BLaER1 treated with 17β-estradiol and CSF1 and Interleukin-3, amounts not matched to agents 10 nM and 100 nM (cell line): ENCODE data around the gene LAMTOR5.
A peak's percentile ranks its signal among the peaks of the same experiment; 100 is the strongest.

Experiments
- H3K27ac ChIP-seq, 11 experiments: shearing (Covaris generic); formaldehyde crosslinking; 2 replicates each; pipeline ENCODE4 v1.8.1; 2022
- H3K27me3 ChIP-seq, 11 experiments: shearing (Covaris generic); formaldehyde crosslinking; 2 replicates each; pipeline ENCODE4 v1.8.1; 2022
- H3K36me3 ChIP-seq, 11 experiments: shearing (Covaris generic); formaldehyde crosslinking; 2 replicates each; pipeline ENCODE4 v1.8.1; 2022
- H3K4me1 ChIP-seq, 10 experiments: shearing (Covaris generic); formaldehyde crosslinking; 2 replicates each; pipeline ENCODE4 v1.8.1; 2022
- H3K4me2 ChIP-seq, 11 experiments: shearing (Covaris generic); formaldehyde crosslinking; 2 replicates each; pipeline ENCODE4 v1.8.1; 2022
- H3K4me3 ChIP-seq, 10 experiments: shearing (Covaris generic); formaldehyde crosslinking; 2 replicates each; pipeline ENCODE4 v1.8.1; 2022
- H3K9ac ChIP-seq, 11 experiments: shearing (Covaris generic); formaldehyde crosslinking; 2 replicates each; pipeline ENCODE4 v1.8.1; 2022
- H3K9me3 ChIP-seq, 11 experiments: shearing (Covaris generic); formaldehyde crosslinking; replicated peaks in 1 of 11; 2 replicates each; pipeline ENCODE4 v1.8.1; 2022
- H4K20me1 ChIP-seq, 11 experiments: shearing (Covaris generic); formaldehyde crosslinking; 2 replicates each; pipeline ENCODE4 v1.8.1; 2022
- Cebpa-rat ChIP-seq, 11 experiments: shearing (Covaris generic); IDR thresholded peaks; 2 replicates each; pipeline ENCODE4 v1.8.1; 2022

LAMTOR5 gene

DNA sequence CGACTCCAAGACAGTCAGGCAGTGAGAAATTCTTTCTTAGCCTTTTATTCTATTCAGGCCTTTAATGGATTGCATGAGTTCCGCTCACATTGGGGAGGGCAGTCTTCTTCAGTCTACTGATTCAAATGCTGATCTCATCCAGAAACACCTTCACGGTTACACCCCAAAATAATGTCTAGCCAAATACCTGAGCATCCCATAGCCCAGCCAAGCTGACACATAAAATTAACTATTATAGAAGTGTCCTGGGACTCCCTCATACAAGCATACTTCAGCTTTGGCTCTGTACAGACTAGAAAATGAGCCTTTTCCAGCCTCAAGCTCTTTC, 13.0 kb downstream of the LAMTOR5 start:
- Histone ChIP-seq H3K9ac (no peak overlapping the region), H3K27me3 (no peaks in the 10 kb centered on the region), H3K9me3 (peaks cover 10 to 19% (median 17%) of the 10 kb centered on the region in 11 experiments), H3K4me1 (peaks cover 0 to 6% (median 0%) of the 10 kb centered on the region in 10 experiments; a peak in 5 of 20 replicates), H3K4me3 (no peak overlapping the region), H3K27ac (no peak overlapping the region), H3K4me2 (no peak overlapping the region), H3K36me3 (peaks cover 48 to 61% (median 55%) of the 10 kb centered on the region in 11 experiments), H4K20me1 (no peaks in the 10 kb centered on the region)
- no peak for TF ChIP-seq Cebpa-rat (IDR thresholded peaks at IDR 0.05)

DNA sequence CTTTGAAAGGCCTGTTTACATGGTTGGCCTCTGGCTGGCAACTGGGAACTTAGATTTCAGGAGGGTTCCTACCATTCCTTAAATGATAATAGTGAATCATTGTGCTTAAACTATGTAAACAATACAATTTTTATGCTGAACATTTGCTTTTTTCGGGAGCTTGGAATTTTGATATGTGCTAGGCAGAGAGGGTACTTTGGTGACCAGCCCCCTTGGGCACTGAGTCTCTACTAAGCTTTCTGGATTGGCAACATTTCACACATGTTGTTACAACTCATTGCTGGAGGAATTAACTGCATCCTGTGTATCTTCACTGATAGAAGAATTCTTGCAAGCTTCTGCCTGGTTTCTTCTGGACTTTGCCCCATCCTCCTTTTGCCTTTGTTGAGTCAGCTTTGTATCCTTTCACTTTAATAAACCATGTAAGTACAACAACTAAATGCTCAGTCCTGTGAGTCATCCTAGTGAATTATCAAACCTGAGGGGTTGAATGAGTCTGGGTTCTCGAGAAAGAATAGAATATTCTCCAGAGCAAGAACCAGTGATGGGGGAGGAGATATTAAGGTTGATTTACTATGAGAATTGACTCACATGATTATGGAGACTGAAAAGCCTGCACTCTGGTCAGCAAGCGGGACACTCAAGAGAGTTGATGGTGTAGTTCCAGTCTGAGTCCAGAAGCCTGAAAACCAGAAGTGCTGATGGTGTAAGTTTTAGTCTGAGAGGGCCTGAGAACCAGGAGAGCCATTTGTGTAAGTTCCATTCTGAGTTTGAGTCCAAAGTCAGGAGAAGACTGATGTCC, 13.6 kb downstream of the LAMTOR5 start:
- peaks cover 0 to 6% (median 0%) of the 10 kb centered on the region in 10 experiments; a peak in 5 of 20 replicates for H3K4me1 ChIP-seq
- no peak overlapping the region for H3K27ac ChIP-seq
- peaks cover 42 to 55% (median 50%) of the 10 kb centered on the region in 11 experiments for H3K36me3 ChIP-seq
- H3K4me3 ChIP-seq: no peak overlapping the region
- no peak for TF ChIP-seq Cebpa-rat (IDR thresholded peaks at IDR 0.05)
- peaks cover 10 to 19% (median 17%) of the 10 kb centered on the region in 11 experiments for H3K9me3 ChIP-seq
- no peaks in the 10 kb centered on the region for H3K27me3 ChIP-seq
- H3K4me2 ChIP-seq: no peak overlapping the region
- no peaks in the 10 kb centered on the region for H4K20me1 ChIP-seq
- no peak overlapping the region for H3K9ac ChIP-seq

DNA sequence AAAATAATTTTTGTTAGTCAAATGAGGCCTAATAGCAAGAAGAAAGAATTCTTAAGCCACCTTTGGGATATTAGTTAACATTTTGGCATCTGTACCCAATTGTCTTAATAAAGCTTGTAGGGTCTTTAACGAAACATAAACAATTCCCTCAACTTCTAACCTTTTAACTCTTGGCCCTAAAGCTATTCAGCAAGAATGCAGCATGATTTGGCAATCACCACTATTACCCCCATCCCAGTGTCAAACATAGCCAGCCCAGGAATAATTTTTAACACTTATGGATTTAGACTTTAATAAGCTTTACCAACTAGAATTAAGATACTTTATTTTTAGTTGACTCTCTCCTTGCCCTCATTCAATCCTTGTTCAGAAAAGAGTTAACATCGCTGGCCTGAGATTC, 14.2 kb downstream of the LAMTOR5 start:
- no peaks in the 10 kb centered on the region for H4K20me1 ChIP-seq
- H3K4me3 ChIP-seq: no peak overlapping the region
- H3K4me1 ChIP-seq: peaks cover 0 to 6% (median 0%) of the 10 kb centered on the region in 10 experiments; a peak in 5 of 20 replicates
- no peak overlapping the region for H3K27ac ChIP-seq
- H3K9me3 ChIP-seq: peaks cover 10 to 19% (median 17%) of the 10 kb centered on the region in 11 experiments
- no peak overlapping the region for H3K4me2 ChIP-seq
- no peak overlapping the region for H3K9ac ChIP-seq
- no peaks in the 10 kb centered on the region for H3K27me3 ChIP-seq
- peaks cover 37 to 50% (median 44%) of the 10 kb centered on the region in 11 experiments for H3K36me3 ChIP-seq
- no peak for TF ChIP-seq Cebpa-rat (IDR thresholded peaks at IDR 0.05)

DNA sequence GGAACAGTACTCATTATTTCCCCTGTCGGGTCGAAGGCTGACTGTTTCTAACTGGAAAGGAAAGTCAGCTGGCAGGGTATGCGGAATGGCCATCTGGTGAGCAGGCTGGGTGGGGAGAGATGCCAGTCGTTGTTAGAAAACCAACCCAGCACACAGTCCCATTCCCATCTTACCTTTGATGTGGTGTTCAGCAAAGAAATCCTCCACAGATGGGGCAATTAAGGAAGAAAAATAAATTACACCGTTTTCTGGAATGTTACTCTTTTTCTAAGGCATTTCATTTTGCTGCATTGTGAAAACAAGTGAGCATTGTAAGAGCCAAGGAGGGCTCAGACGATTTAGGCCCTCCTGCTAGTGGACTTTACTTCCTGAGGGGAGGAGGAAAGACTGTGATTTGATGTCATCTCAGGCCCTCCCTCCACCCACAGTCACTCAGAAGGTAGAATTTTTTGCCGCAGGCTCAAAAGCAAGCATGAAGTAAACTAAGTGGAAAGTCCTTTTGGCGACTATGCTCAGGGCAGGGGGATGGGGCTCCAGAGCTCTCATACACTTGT, 16.7 kb downstream of the LAMTOR5 start, which contains the start of gene SLC16A4:
SLC16A4 (minus strand) TSS at position 335 of the 554 bp plus-strand sequence. CDS start 1,703 bp downstream, outside the sequence.
- peaks cover 0 to 6% (median 0%) of the 10 kb centered on the region in 10 experiments; a peak in 6 of 20 replicates for H3K4me1 ChIP-seq
- 0 out of 22 replicates have a peak within 1 kb of the TSS, but pooled peaks of 1 of the 11 experiments have one; percentile 5 for H3K4me2 ChIP-seq
- H4K20me1 ChIP-seq: no peaks in the 10 kb centered on the region
- H3K9me3 ChIP-seq: peaks cover 0 to 6% (median 3%) of the 10 kb centered on the region in 11 experiments; a peak in 10 of 22 replicates
- H3K9ac ChIP-seq: peak within 1 kb of the TSS in 2 of 11 experiments; percentile 19 to 21; a peak in 1 of 22 replicates
- peaks cover 11 to 34% (median 20%) of the 10 kb centered on the region in 11 experiments; a peak in 21 of 22 replicates for H3K36me3 ChIP-seq
- no peak for TF ChIP-seq Cebpa-rat (IDR thresholded peaks at IDR 0.05)
- H3K27me3 ChIP-seq: no peaks in the 10 kb centered on the region
- no peak within 1 kb of the TSS for H3K27ac ChIP-seq
- no peak within 1 kb of the TSS for H3K4me3 ChIP-seq

DNA sequence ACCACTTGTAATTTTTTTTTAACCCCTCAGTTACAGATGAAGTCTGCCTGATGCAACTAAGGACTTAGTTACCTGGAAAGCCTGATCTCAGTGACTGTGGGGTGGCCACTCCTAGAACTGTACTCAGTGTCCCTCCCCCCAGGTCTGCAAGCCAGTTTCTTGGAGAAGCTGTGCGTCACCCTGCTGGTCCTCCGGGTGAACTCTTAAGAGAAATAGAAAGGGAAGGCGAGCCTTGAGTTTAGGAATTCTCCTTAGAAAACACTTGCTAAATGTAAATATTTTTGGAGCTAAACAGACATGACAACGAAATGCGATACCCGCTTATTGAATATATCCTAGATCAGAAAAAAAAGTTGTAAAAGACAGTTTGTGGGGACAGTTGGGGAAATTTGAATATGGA, 17.4 kb downstream of the LAMTOR5 start:
- Histone ChIP-seq H3K27me3 (no peaks in the 10 kb centered on the region), H3K4me3 (no peak overlapping the region), H3K9me3 (no peaks in the 10 kb centered on the region), H3K4me1 (peaks cover 2 to 11% (median 5%) of the 10 kb centered on the region in 10 experiments; a peak in 19 of 20 replicates), H3K36me3 (peaks cover 5 to 27% (median 14%) of the 10 kb centered on the region in 11 experiments; a peak in 21 of 22 replicates), H3K27ac (no peak overlapping the region), H4K20me1 (no peaks in the 10 kb centered on the region), H3K4me2 (no peak overlapping the region), H3K9ac (no peak overlapping the region)
- no peak for TF ChIP-seq Cebpa-rat (IDR thresholded peaks at IDR 0.05)

DNA sequence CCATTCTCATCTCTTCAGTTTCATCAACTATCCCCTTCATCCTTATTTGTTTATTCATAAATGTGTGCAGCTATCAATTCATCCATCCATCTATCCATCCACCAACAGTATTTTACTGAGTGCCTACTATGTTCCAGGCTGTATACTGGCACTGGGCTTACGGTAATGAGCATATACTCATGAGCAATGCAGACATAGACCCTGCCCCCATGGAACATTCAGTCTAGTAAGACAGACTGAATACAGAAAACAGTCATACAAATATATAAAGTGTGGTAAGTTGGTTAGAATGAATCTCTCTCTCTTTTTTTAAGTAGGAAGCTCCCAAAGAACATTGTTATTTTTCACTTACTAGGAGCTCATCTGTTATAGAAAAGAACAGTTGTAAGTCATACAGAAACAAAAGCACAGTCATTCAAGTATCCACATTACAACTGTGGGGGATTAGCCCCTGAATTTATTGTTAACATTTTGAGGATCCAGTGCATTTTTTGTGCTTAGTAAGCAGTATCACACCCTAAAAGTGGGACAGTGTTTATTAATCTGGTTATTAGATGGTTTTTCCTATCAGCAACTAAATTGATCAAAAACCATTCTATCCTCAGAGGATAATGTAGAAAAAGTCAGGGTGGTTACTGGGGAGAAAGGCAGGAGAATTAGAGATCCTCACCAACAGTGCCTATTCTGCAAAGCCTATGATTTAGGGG, 20.3 kb downstream of the LAMTOR5 start:
- Histone ChIP-seq H3K4me3 (no peak overlapping the region), H3K4me2 (no peak overlapping the region), H3K27ac (no peak overlapping the region)

DNA sequence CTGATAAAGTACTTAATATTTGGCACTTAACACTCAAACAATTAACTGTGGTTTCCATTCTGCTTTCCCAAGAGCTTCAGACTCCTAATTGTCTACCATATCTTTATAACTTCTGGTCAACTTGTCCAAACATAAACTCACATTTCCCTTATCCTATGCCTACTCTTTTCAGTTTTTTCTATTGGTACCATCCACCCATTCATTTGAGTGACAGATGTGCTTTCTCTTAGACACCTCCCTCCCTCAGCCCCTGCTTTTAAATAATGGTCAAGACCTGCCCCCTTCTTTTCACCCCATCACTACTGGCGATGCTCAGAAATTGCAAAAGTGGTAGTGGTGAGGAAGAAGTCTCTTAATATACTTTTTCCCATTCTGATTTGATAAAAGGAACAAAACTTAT, 22.1 kb downstream of the LAMTOR5 start:
- H3K9ac ChIP-seq: no peak overlapping the region
- H3K4me2 ChIP-seq: peak overlapping the region; percentile 59 to 91 (median 84); a peak in 19 of 22 replicates
- H3K4me3 ChIP-seq: no peak overlapping the region
- no peak for TF ChIP-seq Cebpa-rat (IDR thresholded peaks at IDR 0.05)
- no peaks in the 10 kb centered on the region for H3K27me3 ChIP-seq
- H3K4me1 ChIP-seq: peaks cover 27 to 51% (median 45%) of the 10 kb centered on the region in 10 experiments
- no peaks in the 10 kb centered on the region for H3K9me3 ChIP-seq
- H3K27ac ChIP-seq: peak overlapping the region in 4 of 11 experiments; percentile 76 to 79 (median 78); a peak in 5 of 22 replicates
- H3K36me3 ChIP-seq: peaks cover 0 to 35% (median 6%) of the 10 kb centered on the region in 11 experiments; a peak in 8 of 22 replicates
- H4K20me1 ChIP-seq: no peaks in the 10 kb centered on the region

More for the DNA sequence above, 20.3 kb downstream of the LAMTOR5 start:
- H4K20me1 ChIP-seq: no peaks in the 10 kb centered on the region
- no peaks in the 10 kb centered on the region for H3K9me3 ChIP-seq
- no peak overlapping the region for H3K9ac ChIP-seq
- peaks cover 0 to 23% (median 0%) of the 10 kb centered on the region in 11 experiments; a peak in 5 of 22 replicates for H3K36me3 ChIP-seq
- no peaks in the 10 kb centered on the region for H3K27me3 ChIP-seq
- H3K4me1 ChIP-seq: peaks cover 24 to 39% (median 34%) of the 10 kb centered on the region in 10 experiments
- TF ChIP-seq Cebpa-rat (IDR thresholded peaks at IDR 0.05): no peak

DNA sequence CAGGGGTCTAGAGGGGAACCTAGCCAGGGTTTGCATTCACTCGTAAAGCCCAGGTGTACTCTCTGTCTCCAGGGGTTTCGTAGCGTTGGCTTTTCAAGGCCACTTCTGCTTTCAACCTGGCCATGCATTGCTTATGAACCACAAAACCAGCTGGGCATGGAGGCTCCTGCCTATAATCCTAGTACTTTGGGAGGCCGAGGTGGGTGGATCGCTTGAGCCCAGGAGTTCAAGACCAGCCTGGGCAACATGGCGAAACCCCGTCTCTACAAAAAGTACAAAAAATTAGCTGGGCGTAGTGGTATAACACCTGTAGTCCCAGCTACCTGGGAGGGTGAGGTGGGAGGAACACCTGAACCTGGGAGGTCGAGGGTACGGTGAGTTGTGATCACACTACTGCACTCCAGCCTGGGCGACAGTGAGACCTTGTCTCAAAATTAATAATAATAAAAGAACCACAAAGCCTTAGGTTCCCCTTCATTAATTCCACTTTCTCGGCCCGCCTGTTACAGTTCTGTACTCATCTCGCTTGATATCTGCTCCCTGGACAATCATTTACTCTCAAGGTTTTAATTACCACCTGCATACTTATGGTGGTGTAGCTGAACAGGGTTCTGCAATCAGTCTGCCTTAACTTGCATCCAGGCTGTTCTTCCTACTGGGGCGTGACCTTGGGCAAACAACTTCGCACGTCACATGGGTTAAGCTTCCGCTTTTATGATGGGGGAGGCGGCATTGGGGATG, 22.7 kb downstream of the LAMTOR5 start:
- Histone ChIP-seq H3K4me3 (0 out of 20 replicates have a peak overlapping the region, but pooled peaks of 1 of the 10 experiments have one; percentile 47), H3K4me2 (peak overlapping the region; percentile 59 to 91 (median 84)), H3K9ac (peak overlapping the region in 7 of 11 experiments; percentile 36 to 67 (median 59); a peak in 6 of 22 replicates), H3K36me3 (peaks cover 0 to 39% (median 7%) of the 10 kb centered on the region in 11 experiments; a peak in 12 of 22 replicates), H3K9me3 (no peaks in the 10 kb centered on the region), H3K27me3 (no peaks in the 10 kb centered on the region), H4K20me1 (no peaks in the 10 kb centered on the region), H3K27ac (peak overlapping the region in 9 of 11 experiments; percentile 59 to 79 (median 76); a peak in 18 of 22 replicates), H3K4me1 (peaks cover 27 to 56% (median 50%) of the 10 kb centered on the region in 10 experiments)
- TF ChIP-seq Cebpa-rat (IDR thresholded peaks at IDR 0.05): no peak
